Endometrial microvascular endothelial cells (primary cell): ENCODE data around the gene MFSD12. TPM values are rescaled to one million over a fixed set of nuclear protein-coding genes. Genes with fewer than 3 reads are reported as not detected.

Experiments used
- in situ Hi-C: cut with HindIII; loops from 2 replicates; pipeline ENCODE4 v1.10.0; 2017; ENCODE audit warnings: low sequenced_read_pairs, low pct_unique_long_range_greater_than_20kb; ENCODE audit errors: inconsistent ontology term
- total RNA-seq: library from RNA; depleted of rRNA; stranded (reverse); fragments of >200 nt; gene quantifications from one replicate; pipeline ENCODE4 v1.2.3, GENCODE V29; 2015; ENCODE audit errors: inconsistent ontology term

The MFSD12 gene
- total RNA-seq, result 121 TPM

DNA sequence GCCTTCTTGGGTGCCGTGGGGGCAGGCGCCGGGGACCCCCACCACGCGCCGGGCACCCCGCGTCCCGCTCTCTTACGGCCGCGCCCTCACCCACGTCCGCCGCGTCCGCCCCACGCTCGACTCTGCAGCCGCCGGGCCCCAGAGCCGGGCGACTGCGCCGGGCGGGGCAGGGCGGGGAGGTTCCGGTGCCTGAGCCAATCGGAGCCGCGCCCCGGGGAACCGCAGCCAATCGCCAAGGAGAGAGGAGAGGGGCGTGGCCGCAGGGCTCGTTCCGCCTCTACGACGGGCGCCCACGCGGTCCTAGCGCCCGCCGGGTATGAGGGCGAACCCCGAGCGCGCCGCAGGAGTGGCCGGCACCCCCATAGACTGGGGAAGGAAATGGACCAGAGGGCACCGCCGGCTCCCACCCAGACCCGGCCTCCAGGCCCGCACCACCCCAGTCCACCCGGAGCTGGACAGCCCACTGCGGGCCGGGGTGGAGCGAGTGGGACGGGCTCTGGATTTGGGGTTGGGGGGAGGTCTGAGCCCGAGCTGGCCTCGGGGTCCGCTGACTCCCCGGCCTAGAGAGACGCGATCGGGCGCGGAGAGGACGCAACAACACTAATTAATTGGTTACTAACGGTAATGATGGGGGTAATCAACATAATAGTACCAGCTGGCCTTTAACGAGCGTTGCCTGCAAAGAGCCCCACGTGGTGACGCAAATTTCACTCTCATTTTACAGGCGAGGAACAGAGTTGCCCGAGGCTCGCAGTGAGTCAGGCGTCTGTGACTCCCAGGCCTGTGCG lies at the start of gene MFSD12:
Gene MFSD12 (minus strand): TSS at position 126 of the 788 bp plus-strand sequence. CDS start 183 bp downstream, outside the sequence.
- in situ Hi-C loops, result no loop called here

GRCh38 chr19:3606690-3607289 lies 49.4 kb upstream of the MFSD12 start, which contains the start of gene TBXA2R:
TBXA2R (minus strand) TSS chr19:3606875; CDS start chr19:3600634, 6,241 bp downstream.
- in situ Hi-C loops, result no loop called here

GRCh38 chr19:3606174-3606689 lies 48.8 kb upstream of the MFSD12 start:
- in situ Hi-C loops, result no loop called here

- in situ Hi-C loops, result no loop called here
These were observed 48.4 kb upstream of the MFSD12 start for GRCh38 chr19:3605770-3606169.

DNA sequence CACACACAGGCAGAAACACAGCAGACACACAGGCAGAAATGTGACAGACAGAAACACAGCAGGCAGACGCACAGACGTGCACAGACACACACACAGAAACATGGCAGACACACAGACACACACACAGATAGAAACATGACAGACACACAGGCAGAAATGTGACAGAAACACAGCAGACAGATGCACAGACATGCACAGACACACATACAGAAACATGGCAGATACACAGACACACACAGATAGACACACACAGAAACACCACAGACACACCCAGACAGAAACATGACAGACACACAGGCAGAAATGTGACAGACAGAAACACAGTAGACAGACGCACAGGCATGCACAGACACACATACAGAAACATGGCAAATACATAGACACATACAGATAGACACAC lies 48.0 kb upstream of the MFSD12 start:
- in situ Hi-C loops, result no loop called here

DNA sequence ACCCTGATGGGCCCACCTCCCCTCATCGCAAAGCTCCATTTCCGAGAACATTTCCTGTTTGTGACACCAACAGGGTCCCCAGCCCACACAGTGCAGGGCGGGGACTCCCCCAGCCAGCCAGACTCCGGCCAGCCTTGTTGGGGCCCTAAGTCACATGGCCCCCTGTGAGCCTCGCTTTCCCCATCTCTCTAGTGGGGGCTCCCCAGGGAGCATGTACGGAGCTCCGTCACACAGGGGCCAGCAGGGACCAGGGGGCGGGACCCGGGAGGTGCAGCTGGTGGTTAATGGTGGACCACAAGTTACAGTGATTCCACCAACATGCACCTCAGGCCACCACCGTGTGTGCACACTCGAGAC lies 47.6 kb upstream of the MFSD12 start:
- in situ Hi-C loops, result no loop called here

DNA sequence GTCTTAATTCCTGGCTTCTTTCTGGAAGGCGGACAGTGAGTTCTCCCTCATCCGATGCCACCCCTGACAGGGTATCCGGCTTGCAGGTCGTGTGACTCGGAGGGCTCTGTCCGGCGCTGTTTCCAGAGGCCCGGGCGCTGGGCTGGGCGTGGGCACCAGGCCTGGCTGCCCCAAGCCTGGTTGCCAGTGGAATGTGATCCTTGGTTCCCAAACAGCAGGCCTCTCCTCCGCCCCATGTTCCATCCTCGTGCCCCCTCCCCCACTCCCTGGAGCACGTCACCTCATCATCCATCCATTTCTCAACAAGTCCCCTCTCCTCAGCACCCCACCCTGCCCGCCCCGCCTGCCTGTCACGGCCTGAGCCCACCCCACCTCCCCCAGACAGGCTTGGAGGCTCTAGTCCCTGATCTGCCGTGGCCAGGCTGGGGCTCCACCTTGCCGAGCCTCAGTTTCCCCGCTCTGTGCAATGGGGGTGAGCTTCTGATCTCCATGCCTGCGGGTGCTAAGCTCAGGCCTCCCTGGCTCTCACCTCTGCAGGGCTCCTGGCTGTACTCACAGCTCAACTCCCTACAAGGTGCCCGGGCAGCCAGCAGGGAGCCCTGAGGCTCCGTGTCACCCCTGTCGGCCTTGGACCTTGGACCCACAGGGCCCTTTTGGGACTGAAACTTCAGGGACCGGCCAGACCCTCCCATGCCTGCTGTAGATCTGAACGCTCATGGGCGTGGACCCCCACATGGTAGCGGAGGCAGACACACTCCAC lies 47.0 kb upstream of the MFSD12 start:
- in situ Hi-C loops, result no loop called here

GRCh38 chr19:3603121-3603811 lies 45.9 kb upstream of the MFSD12 start:
- in situ Hi-C loops, result no loop called here

GRCh38 chr19:3601021-3601420 lies 43.6 kb upstream of the MFSD12 start:
- in situ Hi-C loops, result no loop called here

DNA sequence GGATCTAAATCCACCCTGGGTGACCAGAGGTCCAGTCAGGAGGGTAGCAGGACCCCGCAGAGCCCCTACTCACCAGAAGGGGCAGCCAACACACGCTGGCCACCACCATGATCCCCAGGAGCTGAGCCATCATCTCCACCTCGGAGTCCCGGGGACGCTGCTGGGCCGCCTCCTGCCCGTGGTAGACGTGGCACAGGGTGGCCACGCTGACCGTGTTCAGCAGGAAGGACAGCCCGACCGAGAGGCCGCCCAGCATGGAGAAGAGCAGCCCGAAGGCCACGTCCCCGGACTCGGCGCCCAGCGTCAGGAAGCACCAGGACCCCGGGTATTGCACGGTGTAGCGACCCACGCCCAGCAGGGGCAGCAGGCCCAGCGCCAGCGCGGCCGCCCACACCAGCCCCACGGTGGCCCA lies 42.4 kb upstream of the MFSD12 start:
- in situ Hi-C loops, result no loop called here

DNA sequence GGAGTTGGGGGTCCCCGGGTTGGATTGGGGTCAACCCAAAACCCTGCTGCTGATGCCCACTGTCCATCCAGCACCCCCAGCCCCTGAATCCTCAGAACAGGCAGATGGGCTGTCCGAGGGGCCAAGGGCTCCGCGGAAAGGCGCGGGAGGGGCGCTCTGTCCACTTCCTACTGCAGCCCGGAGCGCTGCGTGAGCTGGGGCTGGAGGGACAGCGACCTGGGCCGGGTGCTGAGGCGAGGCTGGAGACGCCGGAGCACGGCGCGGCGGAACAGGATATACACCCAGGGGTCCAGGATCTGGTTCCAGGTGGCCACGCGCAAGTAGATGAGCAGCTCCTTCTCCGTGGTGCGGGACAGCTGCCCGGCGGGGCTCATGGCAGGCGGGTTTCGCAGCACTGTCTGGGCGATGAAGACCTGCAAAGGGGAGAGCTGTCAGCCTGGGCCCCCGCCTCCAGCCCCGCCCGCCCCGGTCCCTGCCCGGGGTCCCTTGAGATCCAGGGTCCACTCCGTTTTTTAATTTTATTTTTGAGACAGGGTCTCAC lies 38.2 kb upstream of the MFSD12 start:
- in situ Hi-C loops, result no loop called here

- in situ Hi-C loops, result no loop called here
These were observed 35.8 kb upstream of the MFSD12 start for GRCh38 chr19:3593156-3593555.

- in situ Hi-C loops, result no loop called here
These were observed 34.7 kb upstream of the MFSD12 start for GRCh38 chr19:3591876-3592613.

GRCh38 chr19:3590991-3591659 lies 33.7 kb upstream of the MFSD12 start:
- in situ Hi-C loops, result no loop called here

DNA sequence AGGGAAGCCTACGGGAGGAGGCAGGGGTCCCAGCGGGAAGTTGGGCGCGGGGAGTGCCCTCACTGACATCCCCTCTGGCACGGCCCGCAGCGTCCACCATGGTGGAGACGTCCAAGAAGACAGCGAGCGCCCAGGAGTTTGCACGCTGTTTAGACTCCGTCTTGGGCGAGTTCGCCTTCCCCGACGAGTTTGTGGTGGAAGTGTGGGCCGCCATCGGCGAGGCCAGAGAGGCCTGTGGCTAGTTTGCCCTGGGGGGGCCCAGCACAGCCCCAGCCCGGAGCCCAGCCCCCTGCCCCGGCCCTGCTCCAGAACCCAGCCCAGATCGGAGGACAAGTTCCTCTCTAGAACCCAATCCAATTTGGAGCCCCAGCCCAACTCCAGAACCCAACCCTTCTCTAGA lies 32.6 kb upstream of the MFSD12 start:
- in situ Hi-C loops, result no loop called here

- in situ Hi-C loops, result no loop called here
These were observed 32.1 kb upstream of the MFSD12 start for GRCh38 chr19:3589439-3589838.

DNA sequence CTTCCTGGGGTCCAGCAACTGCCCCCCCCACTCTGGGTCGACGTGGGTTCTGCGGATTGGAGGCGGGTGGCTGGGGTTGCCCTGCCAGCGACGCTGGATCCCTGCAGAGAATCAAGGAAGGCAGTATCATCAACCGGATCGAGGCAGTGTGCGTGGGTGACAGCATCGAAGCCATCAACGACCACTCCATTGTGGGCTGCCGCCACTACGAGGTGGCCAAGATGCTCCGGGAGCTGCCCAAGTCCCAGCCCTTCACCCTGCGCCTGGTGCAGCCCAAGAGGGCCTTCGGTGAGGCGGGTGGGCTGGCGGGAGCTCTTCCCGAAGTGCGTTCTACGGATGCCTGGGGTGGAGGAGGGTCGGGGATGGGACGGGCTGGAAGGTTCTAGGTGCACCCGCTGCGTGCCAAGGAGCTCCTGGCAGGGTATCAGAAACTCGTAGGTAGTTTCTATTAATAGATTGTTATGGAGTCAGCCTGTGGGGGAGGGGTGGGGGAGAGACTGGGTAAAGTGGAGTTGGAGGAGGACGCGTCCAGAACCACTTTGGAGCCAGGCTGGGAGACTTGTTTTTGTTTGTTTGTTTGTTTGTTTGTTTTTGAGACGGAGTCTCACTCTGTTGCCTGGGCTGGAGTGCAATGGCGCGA lies 29.4 kb upstream of the MFSD12 start:
- in situ Hi-C loops, result no loop called here
